RCC 7860 (cell line): Measurements from ENCODE around the gene INHBC.
"Not testable (repeated sequence)": the region's sequence is repeated elsewhere in the genome, so short reads cannot be mapped to it uniquely, and the experiment has no call there.

Experiments used
- DNase-seq: peaks from one replicate; pipeline ENCODE4 v3.0.0-alpha.2; 2015; ENCODE audit warnings: low spot score
- FAIRE-seq: peaks from 2 replicates; lab custom pipeline; 2012; peaks lifted over from hg19 to GRCh38; lab: Jason Lieb, UNC

The INHBC gene

GRCh38 chr12:57434517-57435223 lies at the start of gene INHBC:
Gene INHBC (plus strand): TSS chr12:57434784. CDS start chr12:57434887, 103 bp downstream.
- DNase-seq (no peak), FAIRE-seq (no peak)

- DNase-seq (no peak), FAIRE-seq (no peak)
Observed at GRCh38 chr12:57385586-57385985, 49.0 kb upstream of the INHBC start.

GRCh38 chr12:57386187-57386720 lies 48.3 kb upstream of the INHBC start:
- FAIRE-seq (no peak), DNase-seq (no peak)

GRCh38 chr12:57388425-57388824 lies 46.2 kb upstream of the INHBC start:
- FAIRE-seq: no peak

DNA sequence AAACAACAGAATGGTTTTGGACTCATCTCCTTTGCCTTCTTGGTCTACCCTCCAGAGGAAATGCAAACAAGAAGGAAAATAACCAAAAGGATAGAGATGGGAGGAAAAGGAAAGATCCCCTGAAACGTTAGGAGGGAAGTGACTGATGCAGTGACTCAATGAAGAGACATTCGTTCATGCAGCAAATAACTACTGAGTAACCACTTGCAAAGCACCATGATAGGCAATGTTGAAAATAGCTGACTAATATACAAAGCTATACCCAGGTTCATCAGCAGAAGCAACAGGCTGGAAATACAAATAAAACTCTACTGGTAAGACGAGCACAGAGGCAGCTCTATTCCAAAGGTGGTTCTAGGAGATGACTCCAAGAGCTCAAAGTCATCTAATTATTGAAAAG lies 45.6 kb upstream of the INHBC start:
- FAIRE-seq (peak; percentile 96), DNase-seq (peak; percentile 92)

More at GRCh38 chr12:57388425-57388824, 46.2 kb upstream of the INHBC start:
- DNase-seq: no peak

- DNase-seq (peak; percentile 13), FAIRE-seq (no peak)
Observed at GRCh38 chr12:57390174-57390573, 44.4 kb upstream of the INHBC start.

DNA sequence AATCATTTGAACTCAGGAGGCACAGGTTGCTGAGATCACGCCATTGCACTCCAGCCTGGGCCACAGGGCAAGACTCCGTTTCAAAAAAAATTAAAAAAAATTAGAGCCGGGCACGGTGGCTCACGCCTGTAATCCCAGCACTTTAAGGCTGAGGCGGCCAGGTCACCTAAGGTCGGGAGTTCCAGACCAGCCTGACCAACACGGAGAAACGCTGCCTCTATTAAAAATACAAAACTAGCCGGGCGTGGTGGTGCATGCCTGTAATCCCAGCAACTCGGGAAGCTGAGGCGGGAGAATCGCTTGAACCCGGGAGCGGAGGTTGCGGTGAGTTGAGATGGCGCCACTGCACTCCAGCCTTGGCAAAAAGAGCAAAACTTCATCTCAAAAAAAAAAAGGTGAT lies 39.5 kb upstream of the INHBC start:
- no peak for FAIRE-seq

GRCh38 chr12:57397441-57397840 lies 37.1 kb upstream of the INHBC start:
- DNase-seq: no peak
- FAIRE-seq: no peak

More for the DNA sequence above, 39.5 kb upstream of the INHBC start:
- no peak for DNase-seq

DNA sequence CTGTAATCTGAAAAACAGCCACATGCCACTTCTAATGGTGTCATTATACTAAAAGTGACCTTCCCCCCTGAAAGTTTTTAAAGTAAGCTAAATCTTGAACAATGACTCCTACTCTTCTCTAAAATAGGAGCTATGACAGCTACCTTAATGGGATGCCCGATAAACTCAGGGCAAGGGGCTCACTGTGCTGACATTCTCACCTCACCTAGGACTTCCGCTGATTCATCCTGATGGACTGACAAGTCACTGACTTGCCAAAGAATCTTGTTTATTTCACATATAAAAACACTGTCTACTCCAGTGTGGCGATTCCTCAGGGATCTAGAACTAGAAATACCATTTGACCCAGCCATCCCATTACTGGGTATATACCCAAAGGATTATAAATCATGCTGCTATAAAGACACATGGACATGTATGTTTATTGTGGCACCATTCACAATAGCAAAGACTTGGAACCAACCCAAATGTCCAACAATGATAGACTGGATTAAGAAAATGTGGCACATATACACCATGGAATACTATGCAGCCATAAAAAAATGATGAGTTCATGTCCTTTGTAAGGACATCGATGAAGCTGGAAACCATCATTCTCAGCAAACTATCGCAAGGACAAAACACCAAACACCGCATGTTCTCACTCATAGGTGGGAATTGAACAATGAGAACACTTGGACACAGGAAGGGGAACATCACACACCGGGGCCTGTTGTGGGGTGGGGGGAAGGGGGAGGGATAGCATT lies 34.7 kb upstream of the INHBC start:
- not testable (repeated sequence) for DNase-seq, FAIRE-seq

GRCh38 chr12:57401165-57401564 lies 33.4 kb upstream of the INHBC start:
- FAIRE-seq: no peak

DNA sequence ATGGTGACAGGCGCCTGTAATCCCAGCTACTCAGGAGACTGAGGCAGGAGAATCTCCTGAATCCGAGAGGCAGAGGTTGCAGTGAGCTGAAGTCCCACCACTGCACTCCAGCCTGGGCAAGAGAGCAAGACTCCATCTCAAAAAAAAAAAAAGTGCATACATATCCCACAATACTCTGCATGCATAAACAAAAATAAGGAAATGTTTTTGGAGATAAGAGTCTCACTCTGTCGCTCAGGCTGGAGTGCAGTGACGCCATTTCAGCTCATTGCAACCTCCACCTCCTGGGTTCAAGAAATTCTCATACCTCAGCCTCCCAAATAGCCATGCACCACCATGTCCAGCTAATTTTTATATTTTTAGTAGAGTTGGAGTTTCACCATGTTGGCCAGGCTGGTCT lies 32.4 kb upstream of the INHBC start:
- DNase-seq, FAIRE-seq: not testable (repeated sequence)

More at GRCh38 chr12:57401165-57401564, 33.4 kb upstream of the INHBC start:
- no peak for DNase-seq

DNA sequence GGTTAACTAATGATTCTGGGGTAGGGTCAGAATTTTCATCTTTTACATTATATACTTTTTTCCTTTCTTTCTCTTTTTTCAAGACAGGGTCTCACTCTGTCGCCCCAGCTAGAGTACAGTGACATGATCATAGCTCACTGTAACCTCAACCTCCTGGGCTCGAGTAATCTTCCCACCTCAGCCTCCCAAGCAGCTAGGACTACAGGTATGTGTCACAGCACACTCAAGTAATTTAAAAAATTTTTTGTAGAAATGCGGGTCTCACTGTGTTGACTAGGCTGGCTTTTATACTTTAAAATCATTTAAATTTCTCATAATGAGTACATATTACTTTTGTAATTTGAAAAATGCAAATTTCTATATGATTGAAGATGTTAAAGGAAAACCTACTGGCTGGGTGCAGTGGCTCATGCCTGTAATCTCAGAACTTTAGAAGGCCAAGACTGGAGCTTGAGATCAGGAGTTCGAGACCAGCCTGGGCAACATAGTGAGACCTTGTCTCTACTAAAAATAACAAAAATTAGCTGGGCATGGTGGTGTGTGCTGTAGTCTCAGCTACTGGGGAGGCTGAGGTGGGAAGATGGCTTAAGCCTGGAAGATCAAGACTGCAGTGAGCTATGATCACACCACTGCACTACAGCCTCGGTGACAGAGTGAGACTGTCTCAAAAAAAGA lies 29.5 kb upstream of the INHBC start:
- FAIRE-seq (no peak), DNase-seq (no peak)

DNA sequence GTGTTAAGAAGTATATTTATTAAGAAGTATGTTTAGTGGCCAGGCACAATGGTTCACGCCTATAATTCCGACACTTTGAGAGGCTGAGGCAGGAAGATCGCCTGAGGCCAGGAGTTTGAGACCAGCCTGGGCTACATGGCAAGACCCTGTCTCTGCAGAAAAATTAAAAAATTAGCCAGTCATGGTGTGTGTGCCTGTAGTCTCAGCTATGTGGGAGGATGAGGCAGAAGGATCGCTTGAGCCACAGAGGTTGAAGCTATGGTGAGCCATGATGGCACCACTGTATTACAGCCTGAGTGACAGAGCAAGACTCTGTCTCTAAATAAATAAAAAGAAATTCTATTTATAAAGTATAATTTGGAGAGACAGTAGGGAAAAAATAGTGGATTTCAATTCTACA lies 24.1 kb upstream of the INHBC start:
- FAIRE-seq: no peak

GRCh38 chr12:57414160-57414559 lies 20.4 kb upstream of the INHBC start:
- DNase-seq, FAIRE-seq: not testable (repeated sequence)

More for the DNA sequence above, 24.1 kb upstream of the INHBC start:
- DNase-seq: no peak

- FAIRE-seq (no peak), DNase-seq (no peak)
Observed at GRCh38 chr12:57415088-57415487, 19.5 kb upstream of the INHBC start.

- no peak for DNase-seq
- FAIRE-seq: no peak
Observed at GRCh38 chr12:57416039-57416996, 18.3 kb upstream of the INHBC start.

- no peak for FAIRE-seq
- no peak for DNase-seq
Observed at GRCh38 chr12:57418255-57418654, 16.3 kb upstream of the INHBC start.

GRCh38 chr12:57419495-57419894 lies 15.1 kb upstream of the INHBC start:
- FAIRE-seq (no peak), DNase-seq (no peak)

DNA sequence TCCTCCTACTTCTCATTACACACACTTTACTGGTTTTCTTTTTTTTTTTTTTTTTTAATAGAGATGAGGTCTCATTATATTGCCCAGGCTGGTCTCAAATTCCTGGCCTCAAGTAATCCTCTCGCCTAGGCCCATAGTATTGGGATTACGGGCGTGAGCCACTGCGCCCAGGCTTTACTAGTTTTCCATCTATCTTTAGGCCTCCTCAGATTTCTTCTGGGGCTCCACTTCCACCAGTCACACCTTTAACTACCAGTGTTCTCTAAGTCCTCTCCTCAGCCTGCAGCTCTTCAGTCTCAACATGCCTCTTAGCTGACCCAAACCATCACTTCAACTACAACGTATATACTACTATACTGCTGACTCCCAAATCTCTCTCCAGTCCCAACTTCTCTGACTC lies 14.1 kb upstream of the INHBC start:
- FAIRE-seq: no peak

GRCh38 chr12:57426948-57427347 lies 7.6 kb upstream of the INHBC start:
- not testable (repeated sequence) for DNase-seq, FAIRE-seq

More for the DNA sequence above, 14.1 kb upstream of the INHBC start:
- no peak for DNase-seq
